Right hindlimb (tissue), 1 donor: ENCODE measurements around the gene WDFY2.
A peak's percentile ranks its signal among the peaks of the same experiment; 100 is the strongest.

Source experiments
- DNase-seq: peaks from one replicate; pipeline ENCODE4 v3.0.0-alpha.2; 2018

The WDFY2 gene

GRCh38 chr13:51773515-51773914 is 189.3 kb downstream of the WDFY2 start:
- no peak for DNase-seq

GRCh38 chr13:51776179-51776578 is 191.9 kb downstream of the WDFY2 start:
- DNase-seq: no peak

GRCh38 chr13:51777921-51778320 is 193.7 kb downstream of the WDFY2 start:
- DNase-seq: no peak

GRCh38 chr13:51778392-51778791 is 194.1 kb downstream of the WDFY2 start:
- no peak for DNase-seq

- no peak for DNase-seq
Measured at GRCh38 chr13:51780099-51780498, 195.8 kb downstream of the WDFY2 start.

- no peak for DNase-seq
Measured at GRCh38 chr13:51781246-51782022, 197.2 kb downstream of the WDFY2 start.

GRCh38 chr13:51782026-51782710 is 197.9 kb downstream of the WDFY2 start:
- no peak for DNase-seq

GRCh38 chr13:51783428-51784094 is 199.3 kb downstream of the WDFY2 start:
- DNase-seq: no peak

GRCh38 chr13:51784097-51784496 is 199.8 kb downstream of the WDFY2 start:
- DNase-seq: no peak

GRCh38 chr13:51785712-51786424 is 201.6 kb downstream of the WDFY2 start:
- DNase-seq: no peak

GRCh38 chr13:51786425-51787265 is 202.4 kb downstream of the WDFY2 start:
- DNase-seq: no peak

- DNase-seq: no peak
Measured at GRCh38 chr13:51793570-51794271, 209.5 kb downstream of the WDFY2 start.

- no peak for DNase-seq
Measured at GRCh38 chr13:51794964-51795363, 210.7 kb downstream of the WDFY2 start.

- no peak for DNase-seq
Measured at GRCh38 chr13:51795419-51795818, 211.2 kb downstream of the WDFY2 start.

- DNase-seq: no peak
Measured at GRCh38 chr13:51796546-51796945, 212.3 kb downstream of the WDFY2 start.

- DNase-seq: peak; percentile 67
Measured at GRCh38 chr13:51797664-51798488, 213.6 kb downstream of the WDFY2 start.

GRCh38 chr13:51799261-51799660 is 215.0 kb downstream of the WDFY2 start:
- no peak for DNase-seq

- DNase-seq: no peak
Measured at GRCh38 chr13:51800486-51800885, 216.2 kb downstream of the WDFY2 start.

GRCh38 chr13:51801631-51802099 is 217.4 kb downstream of the WDFY2 start:
- DNase-seq: no peak

GRCh38 chr13:51802631-51803418 is 218.6 kb downstream of the WDFY2 start:
- no peak for DNase-seq
